Measurements from ENCODE around the gene MTX2. TPM values are rescaled to one million over a fixed set of nuclear protein-coding genes. Genes with fewer than 3 reads are reported as not detected.

MTX2 gene
- total RNA-seq, 8 experiments from 2014 or later = 46.0 to 69.5 (median 59.2) TPM

Other genes with a start within 250 kb of the MTX2 start
- gene EVX2, start 185.5 kb upstream of the MTX2 start, total RNA-seq = under 1 TPM in 7 of 8 experiments, not detected in 1; 0.04 to 0.21 (median 0.09) TPM
- 1 to 10 TPM in 1 of 8 experiments, under 1 TPM in 5, not detected in 2; 0.05 to 7.1 (median 0.28) TPM for gene HOXD13, start 176.7 kb upstream of the MTX2 start, total RNA-seq
- 1 to 10 TPM in 1 of 8 experiments, under 1 TPM in 2, not detected in 5; 0.13 to 1.2 (median 0.33) TPM for gene HOXD12, start 169.6 kb upstream of the MTX2 start, total RNA-seq
- 10 to 100 TPM in 1 of 8 experiments, under 1 TPM in 2, not detected in 5; 0.42 to 38.1 (median 0.52) TPM for gene HOXD11, start 162.2 kb upstream of the MTX2 start, total RNA-seq
- 10 to 100 TPM in 1 of 8 experiments, 1 to 10 TPM in 1, under 1 TPM in 4, not detected in 2; 0.11 to 22.3 (median 0.61) TPM for gene HOXD10, start 152.7 kb upstream of the MTX2 start, total RNA-seq
- 10 to 100 TPM in 1 of 8 experiments, 1 to 10 TPM in 7; 2.9 to 11.9 (median 5.7) TPM for gene HOXD9, start 146.7 kb upstream of the MTX2 start, total RNA-seq
- 10 to 100 TPM; 18.1 to 45.0 (median 28.9) TPM for gene HOXD8, start 139.7 kb upstream of the MTX2 start, total RNA-seq
- gene HOXD4, start 117.9 kb upstream of the MTX2 start, total RNA-seq = 10 to 100 TPM in 7 of 8 experiments, 1 to 10 TPM in 1; 6.6 to 51.2 (median 20.2) TPM
- 10 to 100 TPM in 6 of 8 experiments, 1 to 10 TPM in 2; 8.9 to 47.6 (median 22.3) TPM for gene HOXD3, start 112.1 kb upstream of the MTX2 start, total RNA-seq
- gene HOXD1, start 80.8 kb upstream of the MTX2 start, total RNA-seq = 1 to 10 TPM in 7 of 8 experiments, under 1 TPM in 1; 0.43 to 6.2 (median 2.6) TPM

Measured in motor neuron (in vitro differentiated cells).